BE2C (cell line): ENCODE measurements around the gene MYO7B. TPM values are rescaled to one million over a fixed set of nuclear protein-coding genes. Genes with fewer than 3 reads are reported as not detected.

ENCODE experiments used
- DNase-seq: peaks from one replicate; pipeline ENCODE4 v3.0.0-alpha.2; 2020
- H3K27me3 ChIP-seq: fragments of 250-450 bp; sonication (Bioruptor Pico); 2 replicates; pipeline ENCODE4 v1.5.1; 2020; ENCODE audit warnings: mild to moderate bottlenecking
- H3K36me3 ChIP-seq: fragments of 250-450 bp; sonication (Bioruptor Pico); 2 replicates; pipeline ENCODE4 v1.5.1; 2020; ENCODE audit warnings: mild to moderate bottlenecking
- H3K4me1 ChIP-seq: fragments of 250-450 bp; sonication (Bioruptor Pico); 2 replicates; pipeline ENCODE4 v1.5.1; 2020
- H3K4me3 ChIP-seq: 2 replicates; pipeline ENCODE4 v1.5.1; 2011; ENCODE audit warnings: low read depth, low read length
- H3K9me3 ChIP-seq: fragments of 250-450 bp; sonication (Bioruptor Pico); 2 replicates; pipeline ENCODE4 v1.5.1; 2020
- polyA plus RNA-seq: library from polyadenylated mRNA; unstranded; fragments of >200 nt; gene quantifications from one replicate; pipeline ENCODE4 v1.2.1, GENCODE V29; 2012; ENCODE audit warnings: low read depth, missing spikeins; ENCODE audit not compliant: insufficient read length, insufficient read depth
- TF ChIP-seq, protein P1 (sequence below): IDR thresholded peaks from 2 replicates; pipeline ENCODE4 v1.5.1; 2012; ENCODE audit warnings: mild to moderate bottlenecking, low read depth, low read length

MYO7B gene
- 0.62 TPM for polyA plus RNA-seq

DNA sequence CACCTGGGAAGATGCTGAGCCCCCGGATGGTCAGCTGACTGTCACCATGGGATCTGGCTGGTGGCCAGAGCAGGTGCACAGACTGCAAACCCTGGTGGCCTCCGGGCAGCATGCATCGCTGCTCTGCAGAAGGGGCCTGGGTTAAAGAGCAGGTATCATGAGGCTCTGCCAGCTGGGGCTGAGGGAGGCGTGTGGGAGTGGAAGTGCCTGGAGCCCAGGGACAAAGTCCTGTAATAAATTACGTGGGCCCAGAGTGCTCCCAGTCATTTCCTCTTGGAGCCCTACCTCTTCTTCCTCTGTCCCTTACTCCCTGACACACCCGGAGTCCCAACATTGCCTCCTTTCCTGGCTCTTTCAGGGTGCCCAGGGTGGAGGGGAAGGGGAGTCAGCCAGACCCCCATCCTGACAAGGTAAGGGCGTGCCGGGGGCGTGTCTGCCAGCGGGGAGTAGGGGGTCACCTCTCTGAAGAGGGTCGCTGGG lies at the start of gene MYO7B:
Gene MYO7B (plus strand): TSS at position 262 of the 480 bp plus-strand sequence. CDS start 24,040 bp downstream, outside the sequence.
- Histone ChIP-seq H3K9me3 (no peaks in the 10 kb centered on the region), H3K4me1 (no peaks in the 10 kb centered on the region), H3K27me3 (no peaks in the 10 kb centered on the region), H3K4me3 (no peak within 1 kb of the TSS), H3K36me3 (no peaks in the 10 kb centered on the region)
- peak; percentile 28 for DNase-seq
- TF ChIP-seq, protein P1, sequence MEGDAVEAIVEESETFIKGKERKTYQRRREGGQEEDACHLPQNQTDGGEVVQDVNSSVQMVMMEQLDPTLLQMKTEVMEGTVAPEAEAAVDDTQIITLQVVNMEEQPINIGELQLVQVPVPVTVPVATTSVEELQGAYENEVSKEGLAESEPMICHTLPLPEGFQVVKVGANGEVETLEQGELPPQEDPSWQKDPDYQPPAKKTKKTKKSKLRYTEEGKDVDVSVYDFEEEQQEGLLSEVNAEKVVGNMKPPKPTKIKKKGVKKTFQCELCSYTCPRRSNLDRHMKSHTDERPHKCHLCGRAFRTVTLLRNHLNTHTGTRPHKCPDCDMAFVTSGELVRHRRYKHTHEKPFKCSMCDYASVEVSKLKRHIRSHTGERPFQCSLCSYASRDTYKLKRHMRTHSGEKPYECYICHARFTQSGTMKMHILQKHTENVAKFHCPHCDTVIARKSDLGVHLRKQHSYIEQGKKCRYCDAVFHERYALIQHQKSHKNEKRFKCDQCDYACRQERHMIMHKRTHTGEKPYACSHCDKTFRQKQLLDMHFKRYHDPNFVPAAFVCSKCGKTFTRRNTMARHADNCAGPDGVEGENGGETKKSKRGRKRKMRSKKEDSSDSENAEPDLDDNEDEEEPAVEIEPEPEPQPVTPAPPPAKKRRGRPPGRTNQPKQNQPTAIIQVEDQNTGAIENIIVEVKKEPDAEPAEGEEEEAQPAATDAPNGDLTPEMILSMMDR = no peak

DNA sequence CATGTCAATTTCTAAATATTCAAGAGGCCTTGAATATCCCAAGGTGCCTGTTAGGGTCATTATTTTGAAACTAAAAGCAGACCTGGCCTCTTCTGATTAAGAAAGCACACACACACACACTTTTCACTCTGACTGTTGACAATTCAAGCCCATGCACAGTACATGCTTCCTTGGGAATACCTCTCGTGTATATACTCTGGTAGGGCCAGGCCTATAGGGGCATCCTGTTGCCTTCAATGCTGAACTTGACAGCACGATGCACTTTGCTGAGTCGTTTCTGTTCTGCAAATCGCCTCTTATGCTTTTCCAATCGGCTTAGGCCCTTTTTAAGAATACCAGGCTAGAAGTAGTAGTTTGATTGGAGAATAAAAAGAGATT lies 49.8 kb upstream of the MYO7B start:
- DNase-seq = no peak
- H3K9me3 ChIP-seq = no peaks in the 10 kb centered on the region
- TF ChIP-seq, protein P1 = no peak
- no peaks in the 10 kb centered on the region for H3K4me1 ChIP-seq
- no peak overlapping the region for H3K4me3 ChIP-seq
- no peaks in the 10 kb centered on the region for H3K27me3 ChIP-seq
- peaks cover 24% of the 10 kb centered on the region for H3K36me3 ChIP-seq

- H3K27me3 ChIP-seq = no peaks in the 10 kb centered on the region
- H3K9me3 ChIP-seq = no peaks in the 10 kb centered on the region
- TF ChIP-seq, protein P1 = no peak
- DNase-seq = no peak
- H3K4me3 ChIP-seq = no peak overlapping the region
- no peaks in the 10 kb centered on the region for H3K4me1 ChIP-seq
- peaks cover 27% of the 10 kb centered on the region for H3K36me3 ChIP-seq
These were observed 49.0 kb upstream of the MYO7B start for GRCh38 chr2:127486247-127487058.

DNA sequence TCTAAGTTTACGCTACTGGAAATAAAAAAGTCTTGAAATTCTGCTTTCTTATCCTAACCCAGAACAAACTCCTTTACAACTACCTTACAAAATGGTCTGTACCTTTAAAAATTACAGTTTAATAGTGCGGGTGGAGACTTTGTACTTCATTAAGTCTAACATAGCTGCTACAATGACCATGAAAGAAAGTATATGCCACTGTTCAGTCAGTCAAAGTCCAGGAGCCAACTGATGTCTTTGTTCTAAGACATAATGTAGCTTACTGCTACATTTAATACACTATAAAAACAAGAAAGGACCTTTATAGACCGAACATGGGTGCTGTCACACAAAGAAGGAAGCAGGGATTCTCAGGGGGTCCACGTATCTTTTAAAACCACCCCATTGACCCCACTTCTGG lies 45.2 kb upstream of the MYO7B start:
- Histone ChIP-seq H3K4me3 (no peak overlapping the region), H3K9me3 (no peaks in the 10 kb centered on the region), H3K36me3 (peaks cover 27% of the 10 kb centered on the region), H3K27me3 (no peaks in the 10 kb centered on the region), H3K4me1 (no peaks in the 10 kb centered on the region)
- TF ChIP-seq, protein P1 = no peak
- DNase-seq = no peak

- H3K9me3 ChIP-seq = no peaks in the 10 kb centered on the region
- H3K27me3 ChIP-seq = no peaks in the 10 kb centered on the region
- TF ChIP-seq, protein P1 = no peak
- no peaks in the 10 kb centered on the region for H3K4me1 ChIP-seq
- H3K4me3 ChIP-seq = no peak overlapping the region
- DNase-seq = no peak
- peaks cover 10% of the 10 kb centered on the region for H3K36me3 ChIP-seq
These were observed 37.1 kb upstream of the MYO7B start for GRCh38 chr2:127498386-127498785.

GRCh38 chr2:127503491-127503890 lies 32.0 kb upstream of the MYO7B start:
- H3K9me3 ChIP-seq = no peaks in the 10 kb centered on the region
- H3K27me3 ChIP-seq = no peaks in the 10 kb centered on the region
- DNase-seq = no peak
- TF ChIP-seq, protein P1 = no peak
- no peaks in the 10 kb centered on the region for H3K4me1 ChIP-seq
- H3K36me3 ChIP-seq = peaks cover 19% of the 10 kb centered on the region
- H3K4me3 ChIP-seq = no peak overlapping the region
